ENCODE data around the gene RNF145. TPM values are rescaled to one million over a fixed set of nuclear protein-coding genes. Genes with fewer than 3 reads are reported as not detected.
A peak's percentile ranks its signal among the peaks of the same experiment; 100 is the strongest.

Gene RNF145
- total RNA-seq, 1 experiment from 2014 or later, result 193 TPM

GRCh38 chr5:159135896-159136531 is 73.3 kb downstream of the RNF145 start:
- H3K27ac Mint-ChIP-seq (ENCODE audit: unreplicated experiment), result no peak overlapping the region
- DNase-seq, result no peak
- intact Hi-C loops (cut with micrococcal nuclease; ENCODE audit: unreplicated experiment), result loop anchor here (10.0 kb wide), 1 partner anchor 1121 kb away; no protein-coding TSS in a partner anchor
- BruUV-seq (replicated peaks), result no TSS peak
- H3K4me3 Mint-ChIP-seq (ENCODE audit: low read depth, unreplicated experiment), result no peak overlapping the region
- CTCF ChIA-PET, result interaction anchor here (0.7 kb wide), 2 partner anchors 17 to 926 kb away, joined by 3 to 4 read pairs; no protein-coding TSS in a partner anchor
- no peaks in the 10 kb centered on the region for H3K36me3 Mint-ChIP-seq (ENCODE audit: insufficient read depth, unreplicated experiment)
- peaks cover 61% of the 10 kb centered on the region for H3K27me3 Mint-ChIP-seq (ENCODE audit: unreplicated experiment)
- peaks cover 8% of the 10 kb centered on the region for H3K4me1 Mint-ChIP-seq (ENCODE audit: low read depth, unreplicated experiment)
- no peaks in the 10 kb centered on the region for H3K9me3 Mint-ChIP-seq (ENCODE audit: low read depth, unreplicated experiment)
- TF ChIP-seq CTCF (IDR thresholded peaks at IDR 0.05; ENCODE audit: unreplicated experiment), result no peak

GRCh38 chr5:159133041-159133741 is 76.2 kb downstream of the RNF145 start:
- peaks cover 8% of the 10 kb centered on the region for H3K4me1 Mint-ChIP-seq (ENCODE audit: low read depth, unreplicated experiment)
- peaks cover 63% of the 10 kb centered on the region for H3K27me3 Mint-ChIP-seq (ENCODE audit: unreplicated experiment)
- H3K4me3 Mint-ChIP-seq (ENCODE audit: low read depth, unreplicated experiment), result no peak overlapping the region
- no peak overlapping the region for H3K27ac Mint-ChIP-seq (ENCODE audit: unreplicated experiment)
- peak; percentile 67 for TF ChIP-seq CTCF (IDR thresholded peaks at IDR 0.05; ENCODE audit: unreplicated experiment)
- DNase-seq, result peak; percentile 16
- intact Hi-C loops (cut with micrococcal nuclease; ENCODE audit: unreplicated experiment), result loop anchor here (1.0 to 10.0 kb wide), 5 partner anchors 438 to 1370 kb away; no protein-coding TSS in a partner anchor
- H3K9me3 Mint-ChIP-seq (ENCODE audit: low read depth, unreplicated experiment), result no peaks in the 10 kb centered on the region
- CTCF ChIA-PET, result interaction anchor here (0.5 to 1.6 kb wide), 3 partner anchors 26 to 438 kb away, joined by 4 to 13 read pairs (median 5); no protein-coding TSS in a partner anchor
- BruUV-seq (replicated peaks), result no TSS peak
- H3K36me3 Mint-ChIP-seq (ENCODE audit: insufficient read depth, unreplicated experiment), result no peaks in the 10 kb centered on the region

- CTCF ChIA-PET, result interaction anchor here (0.5 to 1.6 kb wide), 3 partner anchors 26 to 437 kb away, joined by 4 to 13 read pairs (median 5); no protein-coding TSS in a partner anchor
- TF ChIP-seq CTCF (IDR thresholded peaks at IDR 0.05; ENCODE audit: unreplicated experiment), result no peak
- no TSS peak for BruUV-seq (replicated peaks)
- intact Hi-C loops (cut with micrococcal nuclease; ENCODE audit: unreplicated experiment), result loop anchor here (1.0 to 10.0 kb wide), 5 partner anchors 437 to 1370 kb away; no protein-coding TSS in a partner anchor
- no peaks in the 10 kb centered on the region for H3K36me3 Mint-ChIP-seq (ENCODE audit: insufficient read depth, unreplicated experiment)
- no peaks in the 10 kb centered on the region for H3K9me3 Mint-ChIP-seq (ENCODE audit: low read depth, unreplicated experiment)
- H3K27ac Mint-ChIP-seq (ENCODE audit: unreplicated experiment), result no peak overlapping the region
- peaks cover 66% of the 10 kb centered on the region for H3K27me3 Mint-ChIP-seq (ENCODE audit: unreplicated experiment)
- no peak overlapping the region for H3K4me3 Mint-ChIP-seq (ENCODE audit: low read depth, unreplicated experiment)
- no peak for DNase-seq
- H3K4me1 Mint-ChIP-seq (ENCODE audit: low read depth, unreplicated experiment), result peaks cover 8% of the 10 kb centered on the region
These were observed 76.8 kb downstream of the RNF145 start for GRCh38 chr5:159132429-159133040.

- Mint-ChIP-seq H3K9me3 (ENCODE audit: low read depth, unreplicated experiment) (no peaks in the 10 kb centered on the region), H3K27me3 (ENCODE audit: unreplicated experiment) (peaks cover 66% of the 10 kb centered on the region), H3K4me3 (ENCODE audit: low read depth, unreplicated experiment) (no peak overlapping the region), H3K4me1 (ENCODE audit: low read depth, unreplicated experiment) (peaks cover 8% of the 10 kb centered on the region), H3K27ac (ENCODE audit: unreplicated experiment) (no peak overlapping the region), H3K36me3 (ENCODE audit: insufficient read depth, unreplicated experiment) (no peaks in the 10 kb centered on the region)
- TF ChIP-seq CTCF (IDR thresholded peaks at IDR 0.05; ENCODE audit: unreplicated experiment), result no peak
- no TSS peak for BruUV-seq (replicated peaks)
- intact Hi-C loops (cut with micrococcal nuclease; ENCODE audit: unreplicated experiment), result loop anchor here (2.0 to 10.0 kb wide), 3 partner anchors 1057 to 1369 kb away; no protein-coding TSS in a partner anchor
- no peak for DNase-seq
- CTCF ChIA-PET, result interaction anchor here (1.6 kb wide), 1 partner anchor 436 kb away, joined by 13 read pairs; no protein-coding TSS in a partner anchor
These were observed 77.4 kb downstream of the RNF145 start for GRCh38 chr5:159131951-159132350.

Data from Calu3 (cell line).